NCI-H146 treated with DMSO at 0.1 percent for 48 hours (cell line): ENCODE results near the gene GABBR2.

Experiments used
- DNase-seq: peaks from one replicate; lab custom pipeline; 2025; ENCODE audit not compliant: unreplicated experiment; lab: John Stamatoyannopoulos, UW

GABBR2 gene

GRCh38 chr9:98572054-98572627 lies 136.6 kb downstream of the GABBR2 start:
- DNase-seq, result no peak

DNA sequence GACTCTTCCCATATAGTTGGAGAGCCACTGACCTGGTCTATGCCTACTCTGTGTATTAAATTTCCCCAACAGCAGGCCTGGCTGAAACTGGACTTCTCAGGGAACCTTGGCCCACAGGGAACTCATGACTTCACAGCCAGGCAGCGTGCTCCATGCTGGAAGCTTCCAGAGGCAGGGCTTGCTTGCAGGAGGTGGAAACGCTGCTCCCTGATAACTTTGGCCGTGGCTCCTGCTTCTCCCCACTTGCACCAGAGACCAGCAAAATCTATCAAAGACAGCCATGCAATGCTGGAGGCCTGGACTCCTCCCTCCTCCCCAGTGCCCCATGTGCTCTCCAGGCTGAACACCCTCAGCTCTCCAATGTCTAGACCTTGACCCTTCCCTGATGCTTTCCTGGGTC lies 137.1 kb downstream of the GABBR2 start:
- no peak for DNase-seq

DNA sequence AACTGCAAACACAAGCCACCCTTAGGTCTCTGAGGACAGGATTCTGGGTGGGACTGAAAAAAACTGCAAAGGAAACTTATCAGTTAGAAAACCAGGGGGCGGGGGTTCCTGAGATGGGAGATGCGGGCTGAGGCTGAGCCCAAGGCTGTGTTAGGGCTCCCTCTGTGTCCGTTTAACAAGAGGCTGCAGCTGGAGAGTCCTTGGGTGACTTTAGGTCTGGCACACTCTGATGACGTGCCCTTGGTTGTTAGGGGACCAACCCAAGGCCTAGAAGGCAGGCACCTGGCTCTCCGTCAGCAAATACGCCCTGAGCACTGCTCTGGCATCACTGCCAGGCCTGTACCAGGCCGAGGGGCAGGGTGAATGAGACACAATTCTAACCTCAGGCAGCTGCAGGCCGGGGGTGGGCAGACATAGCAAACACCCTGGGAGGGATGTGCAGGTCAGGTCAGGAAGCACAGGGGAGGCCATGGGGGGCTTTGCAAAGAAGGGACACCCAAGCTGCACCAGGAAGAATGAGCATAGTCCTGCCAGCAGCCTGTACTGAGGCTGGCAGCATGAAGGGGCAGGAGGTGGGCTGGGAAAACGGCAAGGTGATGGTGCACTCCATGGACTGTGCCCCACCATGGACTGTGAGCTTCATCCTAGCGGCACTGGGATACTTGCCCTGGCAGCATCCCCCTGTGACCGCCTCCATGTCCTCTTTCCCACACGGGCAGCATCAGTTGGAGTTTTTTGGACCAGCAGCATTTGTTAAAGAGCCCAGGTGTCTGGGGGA lies 137.9 kb downstream of the GABBR2 start:
- no peak for DNase-seq

DNA sequence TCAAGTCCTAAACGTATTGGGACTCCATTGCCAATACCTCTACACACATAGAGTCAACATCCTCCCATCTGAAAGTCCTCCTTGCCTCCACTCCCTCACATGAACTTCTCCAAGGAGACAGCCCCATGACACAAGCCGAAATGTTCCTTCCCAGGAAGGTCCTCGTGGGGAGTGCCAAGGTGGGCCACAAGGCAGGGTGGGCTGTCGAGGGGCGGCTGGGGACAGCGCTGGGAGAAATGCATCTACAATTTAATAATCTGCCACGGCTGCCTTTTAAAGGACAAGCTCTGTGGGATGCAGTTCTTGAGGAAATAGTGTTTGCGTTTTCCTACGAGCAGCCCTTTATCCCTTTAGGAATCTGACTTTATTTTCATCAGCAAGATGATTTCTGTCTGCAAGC lies 138.7 kb downstream of the GABBR2 start:
- DNase-seq, result no peak

DNA sequence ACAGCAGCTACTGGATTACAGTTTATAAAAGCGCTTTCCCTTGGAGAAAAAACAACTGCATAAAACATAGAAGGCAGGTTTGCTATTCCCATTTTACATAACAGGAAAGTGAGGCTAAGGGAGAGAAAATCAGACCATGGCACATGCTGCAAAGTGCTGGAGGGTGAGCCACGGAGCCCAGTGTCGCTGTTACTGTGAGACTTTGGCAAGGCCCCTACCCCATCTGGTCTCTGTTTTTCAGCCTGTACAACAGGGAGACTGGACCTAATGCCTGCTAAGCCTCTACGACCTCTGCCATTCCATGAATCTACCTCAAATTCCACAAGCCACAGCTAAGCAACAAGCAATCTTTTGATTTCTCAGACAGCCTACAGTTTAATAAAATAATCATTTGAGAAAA lies 139.2 kb downstream of the GABBR2 start:
- DNase-seq, result no peak

GRCh38 chr9:98568909-98569469 lies 139.7 kb downstream of the GABBR2 start:
- DNase-seq, result no peak

DNA sequence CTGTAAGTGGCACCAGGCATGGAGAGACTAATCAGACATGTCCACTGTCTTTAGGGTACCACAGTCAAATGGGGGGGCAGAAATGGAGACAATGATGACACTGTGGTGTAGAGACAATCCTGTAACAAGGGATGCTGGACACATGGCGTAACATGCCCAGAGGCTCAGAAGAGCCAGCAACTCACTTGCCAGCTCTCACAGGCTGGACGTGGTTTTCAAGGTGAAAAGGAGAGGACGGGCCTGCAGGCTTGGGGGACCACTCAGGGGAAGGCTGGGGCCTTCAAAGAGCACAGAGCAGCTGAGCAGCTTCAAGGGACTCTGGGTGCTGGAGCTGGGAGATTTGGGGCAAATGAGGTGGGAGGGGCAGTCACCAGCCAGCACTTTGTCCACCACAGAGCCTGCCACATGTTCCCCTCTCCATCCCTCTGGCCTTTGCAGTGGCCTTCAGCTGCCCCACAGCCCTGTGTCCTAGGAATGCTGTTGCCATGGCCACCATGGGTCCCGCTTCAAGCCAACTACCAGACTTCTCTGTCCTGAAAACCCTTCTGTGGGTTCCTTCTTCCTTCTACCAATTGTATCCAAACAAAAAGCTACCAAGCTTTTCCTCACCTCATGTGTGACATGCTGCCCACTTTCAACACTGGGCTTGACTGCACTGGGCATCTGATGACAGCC lies 140.4 kb downstream of the GABBR2 start:
- no peak for DNase-seq

- DNase-seq, result no peak
Observed at GRCh38 chr9:98567540-98568233, 141.0 kb downstream of the GABBR2 start.

DNA sequence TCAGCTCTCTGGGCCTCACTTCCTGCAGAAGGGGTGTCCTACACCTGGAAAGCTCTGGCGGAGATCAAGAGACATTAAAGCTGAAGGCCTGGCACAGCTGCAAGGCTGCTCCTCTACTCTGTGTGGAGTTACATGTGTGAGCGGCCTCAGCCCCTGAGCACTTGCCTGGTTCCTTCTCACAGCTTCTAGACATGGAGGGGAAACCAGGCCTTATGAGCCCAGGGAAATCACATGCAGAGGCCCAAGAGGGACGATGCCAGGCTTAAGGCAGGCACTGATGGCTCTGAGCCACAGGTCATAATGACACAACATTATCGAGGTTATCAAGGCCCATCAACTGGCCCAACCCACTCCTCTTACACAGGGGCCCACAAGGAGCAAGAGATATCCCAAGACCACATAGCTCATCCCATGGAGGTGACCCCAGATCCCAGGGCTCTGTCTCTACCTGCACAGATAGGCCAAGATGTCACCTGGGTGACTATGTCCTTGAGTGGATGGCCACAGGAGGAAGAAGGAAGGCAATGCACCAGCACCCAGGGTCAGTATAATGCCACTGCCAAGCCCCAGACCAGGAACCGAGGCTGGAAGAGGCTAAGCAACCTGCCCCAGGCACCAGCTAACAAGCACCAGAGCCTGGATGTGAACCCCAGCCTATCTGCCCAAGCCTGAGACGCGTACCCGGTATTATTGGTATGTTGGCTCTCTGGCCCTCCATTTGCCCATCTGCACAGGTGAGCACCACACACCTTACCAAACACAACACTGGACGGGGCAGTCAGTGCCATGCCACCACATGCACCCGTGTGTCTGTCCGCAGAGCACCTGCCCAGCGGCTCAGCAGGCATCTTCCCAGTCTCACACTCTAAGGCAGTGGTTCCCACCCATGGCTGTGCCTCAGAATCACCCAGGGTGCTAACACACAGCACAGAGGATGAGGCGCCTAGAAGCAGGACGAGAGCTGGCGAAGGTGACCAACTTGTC lies 143.3 kb downstream of the GABBR2 start:
- DNase-seq, result no peak

- DNase-seq, result no peak
Observed at GRCh38 chr9:98564714-98565113, 144.0 kb downstream of the GABBR2 start.

GRCh38 chr9:98563988-98564387 lies 144.7 kb downstream of the GABBR2 start:
- DNase-seq, result no peak

- no peak for DNase-seq
Observed at GRCh38 chr9:98563212-98563907, 145.4 kb downstream of the GABBR2 start.

- DNase-seq, result no peak
Observed at GRCh38 chr9:98559561-98559960, 149.2 kb downstream of the GABBR2 start.

- DNase-seq, result no peak
Observed at GRCh38 chr9:98558575-98558974, 150.2 kb downstream of the GABBR2 start.

- DNase-seq, result no peak
Observed at GRCh38 chr9:98556511-98556910, 152.2 kb downstream of the GABBR2 start.

- no peak for DNase-seq
Observed at GRCh38 chr9:98555651-98556465, 152.9 kb downstream of the GABBR2 start.

DNA sequence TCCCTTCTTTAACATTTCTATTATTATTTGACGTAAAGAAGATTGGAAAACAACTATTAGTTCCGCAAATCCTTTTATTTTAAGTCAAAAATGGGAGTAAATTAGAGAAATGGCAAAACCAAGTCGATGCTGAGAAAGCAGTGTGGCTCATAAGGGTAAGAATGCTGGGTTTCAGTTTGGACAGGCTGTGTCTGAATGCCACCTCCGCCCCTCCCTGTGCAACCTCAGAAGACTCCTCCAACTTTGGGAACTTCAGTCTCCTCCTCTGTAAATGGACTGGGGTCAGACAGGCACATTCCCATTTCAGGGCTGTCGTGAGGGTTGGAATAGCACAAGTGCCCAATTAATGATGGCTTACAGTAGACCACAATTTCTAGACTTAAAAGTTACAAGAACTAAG lies 154.0 kb downstream of the GABBR2 start:
- DNase-seq, result no peak

- DNase-seq, result no peak
Observed at GRCh38 chr9:98552331-98552730, 156.4 kb downstream of the GABBR2 start.
